Activated T-cell treated with anti-CD3 and anti-CD28 coated beads, Interleukin-2, amount 50 U/mL, for 24 hours (primary cell): ENCODE data around the gene AMELX.

ENCODE experiments used
- DNase-seq: peaks from one replicate; pipeline ENCODE4 v3.0.0-alpha.2; 2020
- H3K27ac Mint-ChIP-seq: 2 replicates; pipeline ENCODE4 v1.8.0; 2020; ENCODE audit warnings: mild to moderate bottlenecking, mixed read lengths
- H3K27me3 Mint-ChIP-seq: 2 replicates; pipeline ENCODE4 v1.8.0; 2020; ENCODE audit warnings: mixed read lengths
- H3K36me3 Mint-ChIP-seq: 2 replicates; pipeline ENCODE4 v1.8.0; 2020; ENCODE audit warnings: low read depth, mixed read lengths
- H3K4me1 Mint-ChIP-seq: 2 replicates; pipeline ENCODE4 v1.8.0; 2020; ENCODE audit warnings: low read depth, mixed read lengths
- H3K4me3 Mint-ChIP-seq: 2 replicates; pipeline ENCODE4 v1.8.0; 2020; ENCODE audit warnings: mild to moderate bottlenecking, moderate library complexity, mixed read lengths
- H3K9me3 Mint-ChIP-seq: 2 replicates; pipeline ENCODE4 v1.8.0; 2020; ENCODE audit warnings: mixed read lengths

AMELX gene

GRCh38 chrX:11282043-11282442 is 11.2 kb upstream of the AMELX start:
- Mint-ChIP-seq H3K4me1 (no peaks in the 10 kb centered on the region), H3K27ac (no peak overlapping the region), H3K36me3 (no peaks in the 10 kb centered on the region), H3K9me3 (no peaks in the 10 kb centered on the region), H3K4me3 (no peak overlapping the region), H3K27me3 (peaks cover 30% of the 10 kb centered on the region)
- no peak for DNase-seq

DNA sequence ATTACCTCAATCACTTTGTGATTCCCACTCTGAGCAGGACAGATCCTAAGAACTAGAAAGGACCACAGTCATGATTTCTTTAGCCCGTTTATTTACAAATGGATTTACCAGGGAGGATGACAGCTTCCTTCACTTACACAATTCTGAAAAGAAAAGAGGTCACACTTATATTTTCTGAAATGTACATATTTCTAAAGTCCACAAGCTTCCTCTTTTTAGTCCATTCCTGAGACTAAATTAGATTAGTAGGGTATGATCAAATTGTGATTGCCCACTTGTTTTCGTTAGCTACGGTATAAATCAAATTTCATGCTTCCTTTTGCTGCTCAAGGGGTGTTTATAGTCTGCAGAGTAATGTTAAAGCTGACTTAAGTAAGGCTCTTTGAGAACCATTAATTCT is 7.6 kb upstream of the AMELX start:
- H3K27ac Mint-ChIP-seq, result no peak overlapping the region
- H3K4me3 Mint-ChIP-seq, result no peak overlapping the region
- no peaks in the 10 kb centered on the region for H3K36me3 Mint-ChIP-seq
- no peak for DNase-seq
- no peaks in the 10 kb centered on the region for H3K4me1 Mint-ChIP-seq
- no peaks in the 10 kb centered on the region for H3K9me3 Mint-ChIP-seq
- H3K27me3 Mint-ChIP-seq, result peaks cover 42% of the 10 kb centered on the region

DNA sequence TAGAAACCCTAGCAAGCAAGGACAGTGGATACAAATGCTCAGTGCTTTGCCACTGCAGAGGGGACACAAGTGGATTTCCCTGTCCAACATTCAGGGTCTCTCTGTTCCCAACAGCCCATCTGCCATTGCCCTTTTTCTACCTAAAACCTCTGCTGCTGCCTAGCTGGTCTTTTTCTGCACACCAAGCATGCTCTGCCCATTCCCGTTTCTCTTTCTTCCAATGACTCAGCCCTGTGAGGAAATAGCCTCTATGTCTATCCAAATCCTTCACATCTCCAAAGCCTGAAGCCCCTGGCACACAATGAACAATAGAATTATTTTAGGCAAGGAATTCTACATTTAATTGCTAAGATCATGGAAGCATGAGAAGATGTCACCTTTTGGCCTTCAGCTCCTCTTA is 5.7 kb upstream of the AMELX start:
- no peaks in the 10 kb centered on the region for H3K36me3 Mint-ChIP-seq
- no peaks in the 10 kb centered on the region for H3K4me1 Mint-ChIP-seq
- DNase-seq, result no peak
- no peak overlapping the region for H3K27ac Mint-ChIP-seq
- H3K9me3 Mint-ChIP-seq, result no peaks in the 10 kb centered on the region
- H3K27me3 Mint-ChIP-seq, result peaks cover 35% of the 10 kb centered on the region
- no peak overlapping the region for H3K4me3 Mint-ChIP-seq

GRCh38 chrX:11290416-11291102 is 2.7 kb upstream of the AMELX start:
- no peaks in the 10 kb centered on the region for H3K36me3 Mint-ChIP-seq
- H3K4me1 Mint-ChIP-seq, result no peaks in the 10 kb centered on the region
- H3K27ac Mint-ChIP-seq, result no peak overlapping the region
- no peak overlapping the region for H3K4me3 Mint-ChIP-seq
- DNase-seq, result no peak
- H3K27me3 Mint-ChIP-seq, result peaks cover 34% of the 10 kb centered on the region
- H3K9me3 Mint-ChIP-seq, result no peaks in the 10 kb centered on the region

- H3K4me3 Mint-ChIP-seq, result no peak overlapping the region
- H3K9me3 Mint-ChIP-seq, result no peaks in the 10 kb centered on the region
- H3K27me3 Mint-ChIP-seq, result peaks cover 29% of the 10 kb centered on the region
- H3K36me3 Mint-ChIP-seq, result no peaks in the 10 kb centered on the region
- H3K4me1 Mint-ChIP-seq, result no peaks in the 10 kb centered on the region
- no peak for DNase-seq
- no peak overlapping the region for H3K27ac Mint-ChIP-seq
Observed at GRCh38 chrX:11296051-11296450, 2.8 kb downstream of the AMELX start.

- H3K9me3 Mint-ChIP-seq, result no peaks in the 10 kb centered on the region
- H3K27ac Mint-ChIP-seq, result no peak overlapping the region
- no peak overlapping the region for H3K4me3 Mint-ChIP-seq
- DNase-seq, result no peak
- H3K4me1 Mint-ChIP-seq, result no peaks in the 10 kb centered on the region
- H3K36me3 Mint-ChIP-seq, result no peaks in the 10 kb centered on the region
- peaks cover 32% of the 10 kb centered on the region for H3K27me3 Mint-ChIP-seq
Observed at GRCh38 chrX:11298600-11298999, 5.4 kb downstream of the AMELX start.

DNA sequence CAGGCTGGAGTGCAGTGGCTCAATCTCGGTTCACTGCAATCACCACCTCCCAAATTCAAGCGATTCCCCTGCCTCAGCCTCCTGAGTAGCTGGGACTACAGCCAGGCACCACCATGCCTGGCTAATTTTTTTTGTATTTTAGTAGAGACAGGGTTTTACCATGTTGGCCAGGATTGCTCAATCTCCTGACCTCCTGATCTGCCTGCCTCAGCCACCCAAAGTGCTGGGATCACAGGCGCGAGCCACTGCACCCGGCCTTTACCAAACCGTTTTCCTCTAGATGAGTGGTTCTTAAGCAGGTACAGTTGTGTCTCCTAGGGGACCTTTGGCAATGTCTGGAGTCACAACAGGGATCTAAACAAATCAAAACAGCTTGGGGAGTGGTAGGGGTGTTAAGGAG is 11.6 kb downstream of the AMELX start:
- H3K9me3 Mint-ChIP-seq, result no peaks in the 10 kb centered on the region
- H3K4me1 Mint-ChIP-seq, result no peaks in the 10 kb centered on the region
- no peak overlapping the region for H3K4me3 Mint-ChIP-seq
- no peaks in the 10 kb centered on the region for H3K36me3 Mint-ChIP-seq
- H3K27ac Mint-ChIP-seq, result no peak overlapping the region
- H3K27me3 Mint-ChIP-seq, result peaks cover 37% of the 10 kb centered on the region
- DNase-seq, result no peak

- Mint-ChIP-seq H3K4me3 (no peak overlapping the region), H3K4me1 (no peaks in the 10 kb centered on the region), H3K36me3 (no peaks in the 10 kb centered on the region), H3K27ac (no peak overlapping the region), H3K27me3 (peaks cover 40% of the 10 kb centered on the region), H3K9me3 (no peaks in the 10 kb centered on the region)
- DNase-seq, result no peak
Observed at GRCh38 chrX:11305641-11306040, 12.4 kb downstream of the AMELX start.

DNA sequence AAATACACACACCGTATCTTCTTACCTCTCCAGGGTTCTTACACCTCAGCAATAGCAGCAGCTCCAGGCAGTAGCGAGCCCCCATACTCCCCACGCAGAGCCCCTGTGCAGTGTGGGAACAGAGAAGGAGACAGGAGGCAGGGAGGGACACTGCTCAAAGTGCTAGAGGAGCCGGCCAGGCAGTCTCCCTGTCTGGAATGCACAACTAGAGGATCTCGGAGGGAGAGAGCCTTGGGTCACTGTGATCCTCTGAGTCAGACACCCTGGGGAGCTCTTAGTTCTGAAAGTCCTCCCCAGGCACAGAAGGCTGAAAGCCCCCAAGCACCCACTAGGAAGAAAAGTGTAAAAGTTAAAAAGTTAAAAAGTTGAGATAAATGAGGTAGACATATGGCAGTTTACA is 16.0 kb downstream of the AMELX start:
- DNase-seq, result no peak
- no peak overlapping the region for H3K4me3 Mint-ChIP-seq
- H3K9me3 Mint-ChIP-seq, result no peaks in the 10 kb centered on the region

DNA sequence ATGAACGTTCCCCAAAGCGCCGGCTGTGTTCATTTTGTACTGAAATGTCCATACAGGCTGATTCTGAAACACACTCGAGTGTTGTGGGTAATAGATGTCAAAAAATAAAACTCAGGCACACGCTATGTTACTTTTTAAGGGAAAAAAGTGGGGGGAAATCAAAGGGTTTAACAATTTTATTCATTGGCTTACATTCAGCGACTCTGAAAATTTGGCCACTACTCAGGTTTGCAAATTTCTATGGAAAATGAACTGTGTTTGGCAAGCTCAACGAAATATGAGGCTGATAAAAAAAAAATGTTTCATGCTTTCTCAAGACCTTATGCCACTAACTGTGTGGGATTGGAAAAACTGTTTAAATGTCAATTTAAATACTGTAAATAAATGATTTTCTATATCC is 18.5 kb downstream of the AMELX start:
- DNase-seq, result no peak

More for the DNA sequence above, 16.0 kb downstream of the AMELX start:
- no peaks in the 10 kb centered on the region for H3K4me1 Mint-ChIP-seq
- no peak overlapping the region for H3K27ac Mint-ChIP-seq
- no peaks in the 10 kb centered on the region for H3K36me3 Mint-ChIP-seq
- peaks cover 30% of the 10 kb centered on the region for H3K27me3 Mint-ChIP-seq

GRCh38 chrX:11319806-11320520 is 26.8 kb downstream of the AMELX start:
- H3K9me3 Mint-ChIP-seq, result peaks cover 3% of the 10 kb centered on the region
- no peak overlapping the region for H3K4me3 Mint-ChIP-seq
- no peaks in the 10 kb centered on the region for H3K4me1 Mint-ChIP-seq
- peaks cover 22% of the 10 kb centered on the region for H3K27me3 Mint-ChIP-seq
- H3K27ac Mint-ChIP-seq, result no peak overlapping the region
- no peaks in the 10 kb centered on the region for H3K36me3 Mint-ChIP-seq
- no peak for DNase-seq

More for the DNA sequence above, 18.5 kb downstream of the AMELX start:
- H3K9me3 Mint-ChIP-seq, result no peaks in the 10 kb centered on the region
- no peak overlapping the region for H3K27ac Mint-ChIP-seq
- H3K4me3 Mint-ChIP-seq, result no peak overlapping the region
- no peaks in the 10 kb centered on the region for H3K4me1 Mint-ChIP-seq
- no peaks in the 10 kb centered on the region for H3K36me3 Mint-ChIP-seq
- peaks cover 24% of the 10 kb centered on the region for H3K27me3 Mint-ChIP-seq

- Mint-ChIP-seq H3K27ac (no peak overlapping the region), H3K4me3 (no peak overlapping the region), H3K36me3 (no peaks in the 10 kb centered on the region), H3K4me1 (no peaks in the 10 kb centered on the region), H3K27me3 (peaks cover 13% of the 10 kb centered on the region), H3K9me3 (peaks cover 3% of the 10 kb centered on the region)
- DNase-seq, result no peak
Observed at GRCh38 chrX:11321986-11322385, 28.8 kb downstream of the AMELX start.

- no peak overlapping the region for H3K27ac Mint-ChIP-seq
Observed at GRCh38 chrX:11328134-11328533, 34.9 kb downstream of the AMELX start.

GRCh38 chrX:11329021-11329420 is 35.8 kb downstream of the AMELX start:
- Mint-ChIP-seq H3K4me1 (no peaks in the 10 kb centered on the region), H3K4me3 (no peak overlapping the region), H3K27me3 (peaks cover 7% of the 10 kb centered on the region), H3K27ac (no peak overlapping the region), H3K9me3 (no peaks in the 10 kb centered on the region), H3K36me3 (no peaks in the 10 kb centered on the region)
- DNase-seq, result no peak

More at GRCh38 chrX:11328134-11328533, 34.9 kb downstream of the AMELX start:
- Mint-ChIP-seq H3K36me3 (no peaks in the 10 kb centered on the region), H3K27me3 (peaks cover 10% of the 10 kb centered on the region), H3K9me3 (peaks cover 3% of the 10 kb centered on the region), H3K4me1 (no peaks in the 10 kb centered on the region), H3K4me3 (no peak overlapping the region)
- no peak for DNase-seq

DNA sequence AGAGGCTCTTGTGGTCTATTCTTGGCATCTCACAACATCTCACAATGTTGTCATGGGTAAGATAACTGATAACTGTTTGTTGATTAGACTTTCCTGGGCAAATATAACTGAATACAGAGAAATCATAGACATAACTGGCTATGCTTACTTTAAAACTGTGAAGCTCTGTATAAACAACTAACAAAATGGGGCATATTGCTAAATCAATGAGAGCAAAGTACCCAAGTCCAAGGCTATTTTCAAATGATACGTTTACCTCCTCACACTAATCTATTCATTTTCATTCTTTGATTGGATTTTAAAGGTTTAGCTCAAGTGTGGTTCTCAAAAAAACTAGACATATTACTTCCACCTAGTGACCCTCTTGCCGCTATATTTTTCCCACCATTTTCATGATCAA is 38.6 kb downstream of the AMELX start:
- no peak overlapping the region for H3K27ac Mint-ChIP-seq
- H3K4me3 Mint-ChIP-seq, result no peak overlapping the region

More for the DNA sequence above, 38.6 kb downstream of the AMELX start:
- Mint-ChIP-seq H3K9me3 (no peaks in the 10 kb centered on the region), H3K27me3 (peaks cover 7% of the 10 kb centered on the region), H3K36me3 (no peaks in the 10 kb centered on the region), H3K4me1 (no peaks in the 10 kb centered on the region)
- DNase-seq, result no peak
